Osteoblast (primary cell): ENCODE measurements around the gene CBR3. TPM values are rescaled to one million over a fixed set of nuclear protein-coding genes. Genes with fewer than 3 reads are reported as not detected.

Experiments used
- DNase-seq: peaks from one replicate; pipeline ENCODE4 v3.0.0; 2011; ENCODE audit warnings: low spot score, mixed read lengths; ENCODE audit not compliant: insufficient read length; ENCODE audit errors: missing footprints
- H2AFZ ChIP-seq: 2 replicates; pipeline ENCODE4 v1.6.0; 2011; ENCODE audit warnings: mild to moderate bottlenecking, low read length
- H3K27ac ChIP-seq: 2 replicates; pipeline ENCODE4 v1.5.1; 2011; ENCODE audit warnings: mild to moderate bottlenecking, low read depth, low read length, moderate library complexity
- H3K27me3 ChIP-seq: 2 replicates; pipeline ENCODE4 v1.6.0; 2012; ENCODE audit warnings: mild to moderate bottlenecking, control low read depth, inconsistent platforms, low read length, moderate library complexity; ENCODE audit not compliant: insufficient read depth
- H3K36me3 ChIP-seq: 2 replicates; pipeline ENCODE4 v1.5.1; 2011; ENCODE audit warnings: mild to moderate bottlenecking, low read length, control low read depth, moderate library complexity; ENCODE audit not compliant: insufficient read depth
- H3K4me1 ChIP-seq: 2 replicates; pipeline ENCODE4 v1.5.1; 2011; ENCODE audit warnings: mild to moderate bottlenecking, low read length, control low read depth, moderate library complexity; ENCODE audit not compliant: insufficient read depth
- H3K4me2 ChIP-seq: 2 replicates; pipeline ENCODE4 v1.6.0; 2011; ENCODE audit warnings: mild to moderate bottlenecking, low read length; ENCODE audit not compliant: insufficient read depth
- H3K4me3 ChIP-seq: fragments of 200-600 bp; sonication (generic); 3 replicates; pipeline ENCODE4 v1.5.1; 2012; ENCODE audit warnings: mild to moderate bottlenecking, low read length, inconsistent platforms; ENCODE audit not compliant: insufficient read depth
- H3K79me2 ChIP-seq: 2 replicates; pipeline ENCODE4 v1.6.0; 2012; ENCODE audit warnings: mild to moderate bottlenecking, low read length, control low read depth, inconsistent platforms; ENCODE audit not compliant: insufficient read depth
- H3K9me3 ChIP-seq: 2 replicates; pipeline ENCODE4 v1.5.1; 2011; ENCODE audit warnings: low read depth, low read length, control low read depth
- H4K20me1 ChIP-seq: 2 replicates; pipeline ENCODE4 v1.6.0; 2012; ENCODE audit warnings: mild to moderate bottlenecking, low read length, control low read depth; ENCODE audit not compliant: insufficient read depth
- CTCF ChIP-seq: IDR thresholded peaks from 2 replicates; pipeline ENCODE4 v1.5.1; 2011; ENCODE audit warnings: mild to moderate bottlenecking, low read depth, low read length, moderate library complexity; ENCODE audit errors: extremely low read depth
- total RNA-seq: library from RNA; depleted of rRNA; stranded (reverse); fragments of >200 nt; gene quantifications from 2 replicates; pipeline ENCODE4 v1.2.3, GENCODE V29; 2012

Gene CBR3
- total RNA-seq, 1 donor, result 17.4 TPM

GRCh38 chr21:36186506-36187399, 51.9 kb downstream of the CBR3 start:
- Histone ChIP-seq H4K20me1 (peaks cover 8% of the 10 kb centered on the region), H3K27ac (no peak overlapping the region), H3K27me3 (no peaks in the 10 kb centered on the region), H3K4me1 (peaks cover 5% of the 10 kb centered on the region), H3K4me3 (no peak overlapping the region), H3K9me3 (no peaks in the 10 kb centered on the region), H2AFZ (no peak overlapping the region), H3K4me2 (no peak overlapping the region), H3K79me2 (no peaks in the 10 kb centered on the region), H3K36me3 (peaks cover 13% of the 10 kb centered on the region)
- no peak for DNase-seq
- no peak for TF ChIP-seq CTCF

- peaks cover 5% of the 10 kb centered on the region for H3K4me1 ChIP-seq
- H3K27ac ChIP-seq, result no peak overlapping the region
- peaks cover 13% of the 10 kb centered on the region for H3K36me3 ChIP-seq
- H3K79me2 ChIP-seq, result no peaks in the 10 kb centered on the region
- H3K9me3 ChIP-seq, result no peaks in the 10 kb centered on the region
- no peaks in the 10 kb centered on the region for H3K27me3 ChIP-seq
- H4K20me1 ChIP-seq, result peaks cover 8% of the 10 kb centered on the region
- TF ChIP-seq CTCF, result no peak
- no peak overlapping the region for H3K4me2 ChIP-seq
- no peak overlapping the region for H2AFZ ChIP-seq
- no peak overlapping the region for H3K4me3 ChIP-seq
- no peak for DNase-seq
These were observed 53.3 kb downstream of the CBR3 start for GRCh38 chr21:36188081-36188681.

GRCh38 chr21:36188937-36189336, 54.1 kb downstream of the CBR3 start:
- Histone ChIP-seq H3K36me3 (peaks cover 13% of the 10 kb centered on the region), H3K9me3 (no peaks in the 10 kb centered on the region), H3K4me3 (no peak overlapping the region), H3K4me2 (no peak overlapping the region), H3K27me3 (no peaks in the 10 kb centered on the region), H4K20me1 (peaks cover 5% of the 10 kb centered on the region), H2AFZ (no peak overlapping the region), H3K27ac (no peak overlapping the region), H3K79me2 (no peaks in the 10 kb centered on the region), H3K4me1 (peaks cover 2% of the 10 kb centered on the region)
- no peak for TF ChIP-seq CTCF
- no peak for DNase-seq

- Histone ChIP-seq H3K27me3 (no peaks in the 10 kb centered on the region), H3K4me2 (no peak overlapping the region), H3K36me3 (peaks cover 6% of the 10 kb centered on the region), H4K20me1 (peaks cover 5% of the 10 kb centered on the region), H3K4me3 (no peak overlapping the region), H3K79me2 (no peaks in the 10 kb centered on the region), H3K4me1 (peaks cover 2% of the 10 kb centered on the region), H3K27ac (no peak overlapping the region), H3K9me3 (no peaks in the 10 kb centered on the region), H2AFZ (no peak overlapping the region)
- TF ChIP-seq CTCF, result no peak
- no peak for DNase-seq
These were observed 55.9 kb downstream of the CBR3 start for GRCh38 chr21:36190736-36191135.
